Adrenal gland (tissue), 5 donors: ENCODE measurements around the gene PSMG1.

Experiments used
- CTCF ChIP-seq, 6 experiments: fragments of 450-650 bp in 4 of 6; fragments of 200-600 bp in 2 of 6; sonication (generic) in 1 of 6; IDR thresholded peaks; 1 replicate in 5 of 6; 2 replicates in 1 of 6; pipeline versions ENCODE4 v1.5.1 to v1.8.0; 2016 to 2021; ENCODE audit warnings: antibody characterized with exemption in 6 of 6, mild to moderate bottlenecking in 2 of 6, moderate library complexity in 1 of 6
- POLR2A ChIP-seq, 2 donors: fragments of 450-650 bp; IDR thresholded peaks; one replicate each; pipeline ENCODE4 v1.6.1; 2017; ENCODE audit warnings: antibody characterized with exemption in 2 of 2, mild to moderate bottlenecking in 2 of 2, moderate library complexity in 1 of 2
- donor health status: DM: no; HTN: no; CAD: no.

GRCh38 chr21:39153842-39154241 is 29.4 kb downstream of the PSMG1 start:
- TF ChIP-seq CTCF (IDR thresholded peaks at IDR 0.05) (no peak), POLR2A (IDR thresholded peaks at IDR 0.05) (no peak)
